Activated CD4-positive, alpha-beta T cell treated with anti-CD3 and anti-CD28 coated beads for 36 hours (primary cell): ENCODE data around the gene PRKCA. TPM values are rescaled to one million over a fixed set of nuclear protein-coding genes. Genes with fewer than 3 reads are reported as not detected.
"Not testable (repeated sequence)": the region's sequence is repeated elsewhere in the genome, so short reads cannot be mapped to it uniquely, and the experiment has no call there.

Experiments
- ATAC-seq: fragments of 200-7000 bp; cut with Tn5 transposase; one replicate; pipeline ENCODE4 v1.10.0; 2021; ENCODE audit warnings: mild to moderate bottlenecking, moderate library complexity
- CTCF ChIA-PET: fragments of 350-600 bp; sonication (Branson Sonifier 250); formaldehyde crosslinking; loops from one replicate; lab custom pipeline; 2021; ENCODE audit warnings: antibody characterized with exemption; lab: Charles Lee
- POLR2A ChIA-PET: fragments of 350-600 bp; sonication (Branson Sonifier 250); formaldehyde crosslinking; loops from one replicate; lab custom pipeline; 2021; ENCODE audit warnings: antibody characterized with exemption, inconsistent platforms; lab: Charles Lee
- DNase-seq: peaks from one replicate; pipeline ENCODE4 v3.0.0-alpha.2; 2020
- H3K27ac Mint-ChIP-seq: one replicate; pipeline ENCODE4 v1.8.0; 2021; ENCODE audit warnings: mixed read lengths
- H3K27me3 Mint-ChIP-seq: one replicate; pipeline ENCODE4 v1.8.0; 2021; ENCODE audit warnings: mixed read lengths
- H3K36me3 Mint-ChIP-seq: one replicate; pipeline ENCODE4 v1.8.0; 2021; ENCODE audit warnings: low read depth, mixed read lengths
- H3K4me1 Mint-ChIP-seq: one replicate; pipeline ENCODE4 v1.8.0; 2021; ENCODE audit warnings: mixed read lengths
- H3K4me3 Mint-ChIP-seq: one replicate; pipeline ENCODE4 v1.8.0; 2021; ENCODE audit warnings: mild to moderate bottlenecking, moderate library complexity, mixed read lengths
- H3K9me3 Mint-ChIP-seq: one replicate; pipeline ENCODE4 v1.8.0; 2021; ENCODE audit warnings: low read depth, mixed read lengths
- intact Hi-C, 2 experiments: fragments of 100-400 bp; cut with DNase I in 1 of 2; cut with micrococcal nuclease in 1 of 2; formaldehyde crosslinking; loops; one replicate each; pipeline versions ENCODE4 v1.14.2 to v1.15.1; 2022 to 2024; cut with DNase I, micrococcal nuclease
- total RNA-seq, 2 experiments: library from RNA; stranded (reverse); gene quantifications; one replicate each; pipeline ENCODE4 v1.2.3, GENCODE V29; 2021

PRKCA gene
- total RNA-seq, 2 experiments from 2014 or later: 73.3 to 77.0 TPM

DNA sequence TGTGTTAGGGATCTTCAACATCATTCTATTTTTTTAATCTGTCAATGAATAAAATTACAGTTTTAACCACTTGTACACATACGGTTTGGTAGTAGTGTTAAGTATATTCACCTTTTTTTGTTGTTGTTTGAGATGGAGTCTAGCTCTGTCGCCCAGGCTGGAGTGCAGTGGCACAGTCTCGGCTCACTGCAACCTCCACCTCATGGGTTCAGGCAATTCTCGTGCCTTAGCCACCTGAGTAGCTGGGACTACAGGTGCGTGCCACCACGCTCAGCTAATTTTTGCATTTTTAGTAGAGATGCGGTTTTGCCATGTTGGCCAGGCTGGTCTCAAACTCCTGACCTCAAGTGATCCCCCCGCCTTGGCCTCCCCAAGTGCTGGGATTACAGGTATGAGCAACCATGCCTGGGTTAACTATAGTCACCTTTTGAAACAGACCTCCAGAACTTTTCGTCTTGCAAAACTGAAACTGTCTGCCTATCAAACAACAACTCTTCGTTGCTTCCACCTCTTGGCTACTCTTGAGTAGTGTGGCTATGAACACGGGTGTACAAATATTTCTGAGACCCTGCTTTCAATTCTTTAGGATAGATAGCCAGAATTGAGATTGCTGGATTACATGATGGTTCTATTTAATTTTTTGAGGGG is 97.8 kb downstream of the PRKCA start:
- H3K4me1 Mint-ChIP-seq: peaks cover 90% of the 10 kb centered on the region
- intact Hi-C loops, DNase-seq, ATAC-seq, H3K27me3 Mint-ChIP-seq, H3K9me3 Mint-ChIP-seq, H3K4me3 Mint-ChIP-seq: not testable (repeated sequence)
- POLR2A ChIA-PET: interaction anchor here (0.7 to 1.0 kb wide), 2 partner anchors 90 to 877 kb away, joined by 3 to 5 read pairs; no protein-coding TSS in a partner anchor
- peak overlapping the region; percentile 48 for H3K27ac Mint-ChIP-seq
- H3K36me3 Mint-ChIP-seq: peaks cover 21% of the 10 kb centered on the region
- CTCF ChIA-PET: interaction anchor here (1.0 to 1.3 kb wide), 3 partner anchors 13 to 96 kb away, joined by 3 to 4 read pairs (median 3); no protein-coding TSS in a partner anchor

DNA sequence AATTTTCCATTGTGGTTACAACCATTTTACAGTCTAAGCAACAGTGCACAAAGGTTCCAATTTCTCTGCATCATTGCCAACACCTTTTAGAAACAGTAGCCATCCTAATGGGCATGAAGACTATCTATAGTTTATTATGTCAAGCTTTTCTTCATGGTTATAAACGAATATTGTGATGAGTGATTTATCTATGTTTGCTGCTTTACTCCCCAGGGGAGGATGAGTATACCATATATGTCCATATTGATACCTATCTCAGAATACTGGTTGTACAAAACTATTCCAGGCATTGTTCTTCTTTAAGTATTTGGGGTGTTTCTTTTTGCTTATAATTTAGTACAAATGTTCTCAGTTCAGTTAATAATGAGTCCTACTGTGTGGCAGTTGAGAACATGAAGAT is 98.3 kb downstream of the PRKCA start:
- Mint-ChIP-seq H3K4me3 (no peak overlapping the region), H3K36me3 (peaks cover 23% of the 10 kb centered on the region), H3K27ac (peak overlapping the region; percentile 48), H3K27me3 (no peaks in the 10 kb centered on the region), H3K4me1 (peaks cover 91% of the 10 kb centered on the region), H3K9me3 (peaks cover 8% of the 10 kb centered on the region)
- intact Hi-C loops: no loop called here
- ChIA-PET POLR2A (no interaction called here), CTCF (no interaction called here)
- ATAC-seq (no peak), DNase-seq (no peak)

GRCh38 chr17:66401364-66401763 is 99.0 kb downstream of the PRKCA start:
- CTCF ChIA-PET: interaction anchor here (3.3 kb wide), 1 partner anchor 13 kb away, joined by 19 read pairs; no protein-coding TSS in a partner anchor

DNA sequence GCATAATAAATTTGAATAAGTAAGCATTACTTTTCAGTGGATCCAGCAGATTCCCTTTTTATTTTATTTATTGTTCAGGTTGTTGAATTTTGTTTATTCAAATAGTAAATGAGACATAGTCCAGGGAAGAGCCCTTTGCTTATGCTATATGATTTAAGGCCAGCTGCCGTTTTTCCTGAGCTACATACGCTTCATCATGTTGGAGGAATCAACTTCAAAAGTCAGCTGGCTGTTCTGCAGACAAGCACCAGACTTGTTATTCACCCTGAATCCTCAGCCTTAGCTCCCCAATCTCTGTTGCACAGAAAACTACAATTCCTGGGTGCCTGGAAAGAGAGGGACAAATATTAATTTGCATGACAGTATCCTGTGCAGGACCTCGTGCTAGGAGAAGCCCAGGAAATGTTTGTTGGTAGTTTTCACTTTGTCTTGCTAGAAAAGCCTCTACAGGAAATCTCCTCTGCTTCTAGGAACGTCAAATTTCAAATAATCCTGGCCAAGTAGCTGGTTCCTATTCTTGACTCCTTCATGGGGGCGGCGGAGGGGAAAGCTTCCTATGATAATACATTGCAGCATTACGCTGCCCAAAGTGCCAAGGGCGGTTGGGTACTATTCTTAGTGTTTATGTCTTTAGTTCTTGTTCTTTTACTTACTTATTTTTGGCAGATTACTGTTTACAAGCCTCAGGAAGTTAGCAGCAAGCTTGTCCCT is 101.6 kb downstream of the PRKCA start:
- Mint-ChIP-seq H3K27ac (peak overlapping the region; percentile 9), H3K27me3 (no peaks in the 10 kb centered on the region), H3K36me3 (peaks cover 17% of the 10 kb centered on the region), H3K9me3 (peaks cover 4% of the 10 kb centered on the region), H3K4me1 (peaks cover 87% of the 10 kb centered on the region), H3K4me3 (no peak overlapping the region)
- ATAC-seq (no peak), DNase-seq (no peak)
- ChIA-PET CTCF (interaction anchor here (0.6 to 3.3 kb wide), 11 partner anchors 10 to 1126 kb away, joined by 3 to 19 read pairs (median 3); no protein-coding TSS in a partner anchor), POLR2A (interaction anchor here (0.7 kb wide), 1 partner anchor 137 kb away, joined by 3 read pairs; no protein-coding TSS in a partner anchor)
- intact Hi-C loops: no loop called here

More at GRCh38 chr17:66401364-66401763, 99.0 kb downstream of the PRKCA start:
- peaks cover 8% of the 10 kb centered on the region for H3K9me3 Mint-ChIP-seq
- ATAC-seq (no peak), DNase-seq (no peak)
- H3K27me3 Mint-ChIP-seq: no peaks in the 10 kb centered on the region
- POLR2A ChIA-PET: no interaction called here
- intact Hi-C loops: no loop called here
- peak overlapping the region; percentile 11 for H3K27ac Mint-ChIP-seq
- H3K36me3 Mint-ChIP-seq: peaks cover 21% of the 10 kb centered on the region
- H3K4me3 Mint-ChIP-seq: no peak overlapping the region
- H3K4me1 Mint-ChIP-seq: peaks cover 90% of the 10 kb centered on the region

- ATAC-seq (no peak), DNase-seq (no peak)
- POLR2A ChIA-PET: no interaction called here
- CTCF ChIA-PET: interaction anchor here (0.6 to 0.8 kb wide), 4 partner anchors 9 to 161 kb away, joined by 3 read pairs; no protein-coding TSS in a partner anchor
- peaks cover 13% of the 10 kb centered on the region for H3K36me3 Mint-ChIP-seq
- intact Hi-C loops: no loop called here
- H3K27ac Mint-ChIP-seq: peak overlapping the region; percentile 79
- peaks cover 77% of the 10 kb centered on the region for H3K4me1 Mint-ChIP-seq
- H3K27me3 Mint-ChIP-seq: no peaks in the 10 kb centered on the region
- peaks cover 4% of the 10 kb centered on the region for H3K9me3 Mint-ChIP-seq
- H3K4me3 Mint-ChIP-seq: peak overlapping the region; percentile 49
These were observed 103.6 kb downstream of the PRKCA start for GRCh38 chr17:66405836-66406677.

DNA sequence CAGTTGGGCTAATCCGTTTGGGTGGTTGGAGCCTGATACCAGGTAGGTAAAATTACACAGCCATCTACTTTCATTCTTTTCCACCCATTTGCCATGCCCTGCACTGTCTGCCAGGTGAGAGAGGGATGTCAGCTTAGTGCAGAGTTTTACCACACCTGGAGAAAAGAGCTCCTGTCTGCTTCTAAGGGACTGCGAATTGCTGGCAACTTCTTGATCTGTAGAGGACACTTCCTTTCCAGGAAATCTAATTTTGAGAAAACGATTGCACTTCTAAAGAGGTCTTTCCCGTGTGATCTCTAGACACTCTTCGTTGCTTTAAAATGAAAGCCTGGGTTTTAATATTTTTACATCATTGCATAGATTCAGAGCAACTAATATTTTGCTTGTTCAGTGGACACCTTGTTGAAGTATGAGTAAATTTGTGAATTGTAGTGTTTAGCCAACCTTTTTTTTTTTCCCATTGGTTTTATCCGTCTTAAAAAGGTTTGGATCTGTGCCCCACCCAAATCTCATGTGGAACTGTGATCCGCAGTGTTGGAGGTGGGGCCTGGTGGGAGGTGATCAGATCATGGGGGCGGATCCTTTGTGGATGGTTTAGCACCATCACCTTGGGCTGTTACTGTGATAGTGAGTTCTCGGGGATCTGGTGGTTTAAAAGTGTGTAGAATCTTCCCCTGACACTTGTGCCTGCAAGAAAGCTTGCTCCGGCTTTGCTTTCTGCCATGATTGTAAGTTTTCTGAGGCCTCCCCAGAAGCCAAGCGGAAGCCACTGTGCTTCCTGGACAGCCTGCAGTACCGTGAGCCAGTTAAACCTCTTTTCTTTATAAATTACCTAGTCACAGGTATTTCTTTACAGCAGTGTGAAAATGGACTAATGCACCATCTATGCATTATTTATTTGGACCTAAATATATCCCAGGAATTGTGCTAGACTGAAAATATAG is 104.6 kb downstream of the PRKCA start:
- ATAC-seq: peak; percentile 52
- ChIA-PET CTCF (interaction anchor here (0.6 to 0.7 kb wide), 4 partner anchors 9 to 160 kb away, joined by 3 read pairs; no protein-coding TSS in a partner anchor), POLR2A (no interaction called here)
- Mint-ChIP-seq H3K27me3 (no peaks in the 10 kb centered on the region), H3K4me3 (peak overlapping the region; percentile 49), H3K27ac (peak overlapping the region; percentile 79), H3K9me3 (peaks cover 2% of the 10 kb centered on the region), H3K4me1 (peaks cover 73% of the 10 kb centered on the region), H3K36me3 (peaks cover 7% of the 10 kb centered on the region)
- DNase-seq: no peak
- intact Hi-C loops: no loop called here

- DNase-seq: no peak
- peaks cover 8% of the 10 kb centered on the region for H3K36me3 Mint-ChIP-seq
- no peak overlapping the region for H3K27ac Mint-ChIP-seq
- no peaks in the 10 kb centered on the region for H3K9me3 Mint-ChIP-seq
- intact Hi-C loops: no loop called here
- H3K4me3 Mint-ChIP-seq: no peak overlapping the region
- H3K4me1 Mint-ChIP-seq: peaks cover 70% of the 10 kb centered on the region
- no peaks in the 10 kb centered on the region for H3K27me3 Mint-ChIP-seq
- ChIA-PET POLR2A (no interaction called here), CTCF (interaction anchor here (1.1 kb wide), 1 partner anchor 104 kb away, joined by 3 read pairs; no protein-coding TSS in a partner anchor)
- ATAC-seq: no peak
These were observed 105.5 kb downstream of the PRKCA start for GRCh38 chr17:66407864-66408263.

DNA sequence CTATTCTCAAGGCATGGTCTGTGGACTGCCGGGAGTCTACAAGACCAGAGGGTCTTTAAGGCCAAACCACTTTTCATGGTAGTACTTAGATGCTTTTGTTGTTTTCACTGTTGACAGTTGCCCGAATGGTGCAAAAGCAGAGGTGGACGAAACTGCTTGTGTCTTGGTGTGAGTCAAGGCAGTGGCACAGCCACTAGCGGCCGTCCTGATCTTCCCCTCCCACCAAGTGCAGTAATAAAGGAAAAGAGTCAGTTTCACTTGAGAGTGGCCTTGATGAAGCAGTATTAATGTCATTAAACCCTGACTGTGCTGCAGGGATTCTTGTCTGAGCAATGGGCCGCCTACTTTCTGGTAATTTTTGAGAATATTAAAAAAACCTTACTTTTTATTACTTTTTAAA is 109.1 kb downstream of the PRKCA start:
- H3K4me3 Mint-ChIP-seq: no peak overlapping the region
- DNase-seq (no peak), ATAC-seq (no peak)
- no peaks in the 10 kb centered on the region for H3K27me3 Mint-ChIP-seq
- H3K9me3 Mint-ChIP-seq: peaks cover 1% of the 10 kb centered on the region
- no peak overlapping the region for H3K27ac Mint-ChIP-seq
- peaks cover 70% of the 10 kb centered on the region for H3K4me1 Mint-ChIP-seq
- POLR2A ChIA-PET: no interaction called here
- peaks cover 10% of the 10 kb centered on the region for H3K36me3 Mint-ChIP-seq
- CTCF ChIA-PET: no interaction called here
- intact Hi-C loops: no loop called here

- intact Hi-C loops: no loop called here
- peaks cover 67% of the 10 kb centered on the region for H3K4me1 Mint-ChIP-seq
- ATAC-seq (no peak), DNase-seq (no peak)
- no peak overlapping the region for H3K4me3 Mint-ChIP-seq
- no peaks in the 10 kb centered on the region for H3K27me3 Mint-ChIP-seq
- peaks cover 8% of the 10 kb centered on the region for H3K36me3 Mint-ChIP-seq
- no peak overlapping the region for H3K27ac Mint-ChIP-seq
- peaks cover 1% of the 10 kb centered on the region for H3K9me3 Mint-ChIP-seq
- POLR2A ChIA-PET: interaction anchor here (0.7 kb wide), 1 partner anchor 10 kb away, joined by 3 read pairs; no protein-coding TSS in a partner anchor
- CTCF ChIA-PET: interaction anchor here (0.8 to 3.6 kb wide), 4 partner anchors 10 to 100 kb away, joined by 3 to 19 read pairs (median 3); no protein-coding TSS in a partner anchor
These were observed 110.6 kb downstream of the PRKCA start for GRCh38 chr17:66412857-66413558.
